Nephron progenitor cell (in vitro differentiated cells): ENCODE data around the gene C1orf198.

Experiments used
- DNase-seq: peaks from one replicate; pipeline ENCODE4 v3.0.0; 2021
- H3K27ac Mint-ChIP-seq: 2 replicates; pipeline ENCODE4 v1.8.0; 2021; ENCODE audit warnings: mild to moderate bottlenecking, moderate library complexity, mixed read lengths
- H3K27me3 Mint-ChIP-seq: 2 replicates; pipeline ENCODE4 v1.8.0; 2021; ENCODE audit warnings: mild to moderate bottlenecking, low read depth, mixed read lengths; ENCODE audit not compliant: poor library complexity
- H3K36me3 Mint-ChIP-seq: 2 replicates; pipeline ENCODE4 v1.8.0; 2021; ENCODE audit warnings: low read depth, mixed read lengths
- H3K4me1 Mint-ChIP-seq: 2 replicates; pipeline ENCODE4 v1.8.0; 2021; ENCODE audit warnings: mixed read lengths
- H3K4me3 Mint-ChIP-seq: 2 replicates; pipeline ENCODE4 v1.8.0; 2021; ENCODE audit warnings: mild to moderate bottlenecking, moderate library complexity, mixed read lengths
- H3K9me3 Mint-ChIP-seq: 2 replicates; pipeline ENCODE4 v1.8.0; 2021; ENCODE audit warnings: mild to moderate bottlenecking, moderate library complexity, mixed read lengths
- CTCF ChIP-seq: fragments of 200-600 bp; sonication (generic); IDR thresholded peaks from 2 replicates; pipeline ENCODE4 v1.5.0; 2021; ENCODE audit warnings: antibody characterized with exemption

C1orf198 gene

GRCh38 chr1:230884646-230885045 lies 16.3 kb upstream of the C1orf198 start:
- no peak for DNase-seq
- Mint-ChIP-seq H3K4me1 (peaks cover 34% of the 10 kb centered on the region), H3K9me3 (peaks cover 28% of the 10 kb centered on the region), H3K27me3 (peaks cover 10% of the 10 kb centered on the region), H3K27ac (no peak overlapping the region), H3K36me3 (peaks cover 6% of the 10 kb centered on the region), H3K4me3 (no peak overlapping the region)
- no peak for TF ChIP-seq CTCF

- Mint-ChIP-seq H3K9me3 (peaks cover 28% of the 10 kb centered on the region), H3K27me3 (peaks cover 10% of the 10 kb centered on the region), H3K36me3 (peaks cover 6% of the 10 kb centered on the region), H3K27ac (no peak overlapping the region), H3K4me1 (peaks cover 40% of the 10 kb centered on the region), H3K4me3 (no peak overlapping the region)
- no peak for DNase-seq
- no peak for TF ChIP-seq CTCF
Measured at GRCh38 chr1:230883967-230884366, 15.6 kb upstream of the C1orf198 start.

GRCh38 chr1:230879778-230880177 lies 11.5 kb upstream of the C1orf198 start:
- Mint-ChIP-seq H3K27ac (peak overlapping the region; percentile 15), H3K4me1 (peaks cover 59% of the 10 kb centered on the region), H3K4me3 (peak overlapping the region; percentile 14), H3K27me3 (peaks cover 17% of the 10 kb centered on the region), H3K36me3 (peaks cover 8% of the 10 kb centered on the region), H3K9me3 (peaks cover 17% of the 10 kb centered on the region)
- no peak for TF ChIP-seq CTCF
- peak; percentile 24 for DNase-seq

GRCh38 chr1:230878591-230878990 lies 10.3 kb upstream of the C1orf198 start:
- Mint-ChIP-seq H3K36me3 (peaks cover 8% of the 10 kb centered on the region), H3K27ac (peak overlapping the region; percentile 86), H3K4me1 (peaks cover 64% of the 10 kb centered on the region), H3K9me3 (peaks cover 5% of the 10 kb centered on the region), H3K27me3 (peaks cover 15% of the 10 kb centered on the region), H3K4me3 (no peak overlapping the region)
- no peak for TF ChIP-seq CTCF
- DNase-seq: peak; percentile 28

GRCh38 chr1:230877924-230878590 lies 9.7 kb upstream of the C1orf198 start:
- Mint-ChIP-seq H3K27me3 (peaks cover 15% of the 10 kb centered on the region), H3K9me3 (peaks cover 5% of the 10 kb centered on the region), H3K4me1 (peaks cover 64% of the 10 kb centered on the region), H3K27ac (peak overlapping the region; percentile 68), H3K36me3 (peaks cover 8% of the 10 kb centered on the region), H3K4me3 (no peak overlapping the region)
- no peak for TF ChIP-seq CTCF
- no peak for DNase-seq
